ENCODE measurements around the gene EXOC6B.

DNA sequence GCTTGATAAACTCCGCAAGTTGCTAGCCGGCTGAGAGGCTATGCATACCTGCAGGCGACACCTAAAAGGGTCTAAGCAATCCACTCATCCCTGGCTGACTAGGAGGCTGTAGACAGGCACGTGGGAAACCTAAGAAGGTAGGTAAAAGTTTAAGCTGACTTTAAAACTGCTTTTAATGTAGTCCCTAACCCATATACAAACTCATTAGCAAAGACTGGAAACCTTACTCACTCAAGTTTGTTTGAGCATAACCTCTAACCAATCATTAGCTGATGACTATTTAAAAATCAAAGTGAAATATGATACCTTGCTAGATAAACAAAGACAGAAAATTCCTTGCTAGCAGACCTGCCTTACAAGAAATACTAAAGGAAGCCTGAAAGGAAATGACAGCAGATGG lies 106.4 kb downstream of the EXOC6B start:
- TF ChIP-seq, protein P1, sequence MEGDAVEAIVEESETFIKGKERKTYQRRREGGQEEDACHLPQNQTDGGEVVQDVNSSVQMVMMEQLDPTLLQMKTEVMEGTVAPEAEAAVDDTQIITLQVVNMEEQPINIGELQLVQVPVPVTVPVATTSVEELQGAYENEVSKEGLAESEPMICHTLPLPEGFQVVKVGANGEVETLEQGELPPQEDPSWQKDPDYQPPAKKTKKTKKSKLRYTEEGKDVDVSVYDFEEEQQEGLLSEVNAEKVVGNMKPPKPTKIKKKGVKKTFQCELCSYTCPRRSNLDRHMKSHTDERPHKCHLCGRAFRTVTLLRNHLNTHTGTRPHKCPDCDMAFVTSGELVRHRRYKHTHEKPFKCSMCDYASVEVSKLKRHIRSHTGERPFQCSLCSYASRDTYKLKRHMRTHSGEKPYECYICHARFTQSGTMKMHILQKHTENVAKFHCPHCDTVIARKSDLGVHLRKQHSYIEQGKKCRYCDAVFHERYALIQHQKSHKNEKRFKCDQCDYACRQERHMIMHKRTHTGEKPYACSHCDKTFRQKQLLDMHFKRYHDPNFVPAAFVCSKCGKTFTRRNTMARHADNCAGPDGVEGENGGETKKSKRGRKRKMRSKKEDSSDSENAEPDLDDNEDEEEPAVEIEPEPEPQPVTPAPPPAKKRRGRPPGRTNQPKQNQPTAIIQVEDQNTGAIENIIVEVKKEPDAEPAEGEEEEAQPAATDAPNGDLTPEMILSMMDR (IDR thresholded peaks at IDR 0.05), result no peak
- TF ChIP-seq POLR2A (IDR thresholded peaks at IDR 0.05), result no peak
